Hepatic stellate cell (primary cell): Measurements from ENCODE around the gene KIF3B.
"Not testable (repeated sequence)": the region's sequence is repeated elsewhere in the genome, so short reads cannot be mapped to it uniquely, and the experiment has no call there.

ENCODE experiments used
- DNase-seq: peaks from one replicate; pipeline ENCODE4 v3.0.0; 2011; ENCODE audit warnings: low spot score

KIF3B gene

GRCh38 chr20:32296412-32296811 is 19.0 kb downstream of the KIF3B start:
- no peak for DNase-seq

GRCh38 chr20:32296819-32297420 is 19.5 kb downstream of the KIF3B start:
- no peak for DNase-seq

- DNase-seq, result no peak
These were observed 20.0 kb downstream of the KIF3B start for GRCh38 chr20:32297439-32297838.

GRCh38 chr20:32300647-32301046 is 23.2 kb downstream of the KIF3B start:
- DNase-seq, result no peak

DNA sequence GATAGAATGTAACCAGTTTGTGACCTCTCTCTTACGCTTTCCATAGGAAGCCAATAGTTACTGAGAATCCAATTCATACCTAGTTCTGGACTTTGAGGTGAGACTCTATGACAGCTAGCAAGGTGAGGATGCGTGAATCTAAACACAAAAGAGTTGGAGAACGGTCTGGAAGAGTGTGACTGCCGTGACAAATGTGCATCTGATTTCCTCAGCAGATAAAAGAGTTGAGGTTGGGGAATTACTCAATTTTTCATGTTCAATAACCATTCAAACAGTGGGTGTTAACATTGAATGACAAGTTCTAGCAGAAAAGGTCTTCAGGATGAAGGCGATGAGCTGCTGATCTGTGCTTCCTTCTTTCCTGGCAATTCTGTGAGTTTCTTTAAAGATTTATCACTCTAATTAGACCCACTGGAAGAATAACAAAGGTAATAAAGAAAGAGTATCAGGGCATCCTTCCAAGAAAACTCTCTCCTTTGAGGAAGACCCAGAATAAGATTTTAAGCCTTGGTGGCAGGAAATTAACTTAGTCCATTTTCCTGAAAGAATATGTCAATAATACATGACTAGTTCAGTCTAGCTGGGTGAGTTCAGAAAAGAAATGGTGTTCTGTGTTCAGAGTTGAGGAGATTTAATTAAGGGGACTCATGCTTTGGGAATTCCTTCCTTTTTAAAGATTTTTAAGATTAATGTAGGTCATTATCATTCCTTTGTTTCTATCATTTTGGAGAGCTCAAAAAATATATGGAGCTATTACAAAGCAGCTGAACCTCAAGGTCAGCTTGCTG is 24.5 kb downstream of the KIF3B start:
- no peak for DNase-seq

- no peak for DNase-seq
These were observed 25.0 kb downstream of the KIF3B start for GRCh38 chr20:32302507-32302872.

DNA sequence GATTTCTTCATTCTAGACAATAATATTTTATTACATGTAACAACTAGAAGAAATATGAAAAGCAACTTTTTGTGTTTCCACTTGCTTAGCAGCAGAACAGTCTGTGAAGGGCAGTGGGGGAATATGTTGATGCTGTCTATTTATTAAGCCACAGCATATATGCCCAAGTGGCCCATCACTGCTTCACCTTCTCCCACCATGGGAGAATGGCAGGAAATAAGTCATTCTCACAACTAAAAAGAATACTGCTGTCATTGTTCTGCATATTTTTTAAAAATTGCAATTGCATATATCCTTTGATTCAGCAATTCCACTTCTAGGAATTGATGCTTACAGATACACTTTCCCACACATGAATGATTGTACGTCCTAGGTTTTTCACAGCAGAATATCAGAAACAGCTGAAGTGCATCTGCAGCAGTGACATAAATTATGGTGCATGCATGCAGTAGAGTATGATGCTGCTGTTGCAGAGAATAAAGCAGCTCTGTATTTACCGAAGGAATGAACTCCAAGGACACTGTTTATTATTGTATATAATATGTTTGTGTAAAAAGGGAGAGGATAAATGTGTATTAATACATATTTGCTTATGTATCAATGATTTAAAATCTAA is 26.8 kb downstream of the KIF3B start:
- no peak for DNase-seq

DNA sequence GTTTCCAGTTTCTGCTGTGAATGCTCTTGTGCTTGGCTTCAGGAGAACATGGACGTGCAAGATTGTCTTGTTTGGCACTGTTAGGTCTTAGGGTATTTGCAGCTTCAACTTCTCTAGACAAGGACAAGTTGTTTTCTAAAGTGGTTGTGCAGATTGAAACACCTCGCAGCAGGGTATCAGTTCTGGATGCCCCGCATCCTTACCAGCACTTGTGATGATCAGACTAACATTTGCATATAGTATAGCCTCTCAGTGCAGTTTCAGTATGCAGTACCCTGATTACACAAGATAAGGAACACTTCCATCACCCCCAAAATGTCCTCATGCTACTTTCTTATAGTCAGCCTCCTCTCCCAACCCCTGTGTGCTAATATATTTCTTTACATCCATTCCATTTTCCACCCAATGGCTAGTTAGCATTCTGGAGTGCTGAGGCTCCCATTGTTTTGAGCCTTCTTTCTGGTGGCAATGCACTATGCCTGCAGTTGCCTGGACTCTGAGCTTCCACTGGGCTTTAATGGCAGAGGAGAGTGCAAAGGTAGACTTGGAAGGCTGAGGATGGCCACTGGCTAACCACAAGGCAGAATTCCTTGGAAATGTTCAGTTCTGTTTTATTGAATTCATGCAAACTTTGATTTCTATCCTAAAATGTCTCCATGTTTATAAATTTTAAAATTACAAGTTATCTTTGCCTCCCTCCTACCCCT is 35.4 kb downstream of the KIF3B start:
- DNase-seq, result no peak

- DNase-seq, result no peak
These were observed 37.3 kb downstream of the KIF3B start for GRCh38 chr20:32314768-32315167.

GRCh38 chr20:32315399-32315798 is 37.9 kb downstream of the KIF3B start:
- no peak for DNase-seq

DNA sequence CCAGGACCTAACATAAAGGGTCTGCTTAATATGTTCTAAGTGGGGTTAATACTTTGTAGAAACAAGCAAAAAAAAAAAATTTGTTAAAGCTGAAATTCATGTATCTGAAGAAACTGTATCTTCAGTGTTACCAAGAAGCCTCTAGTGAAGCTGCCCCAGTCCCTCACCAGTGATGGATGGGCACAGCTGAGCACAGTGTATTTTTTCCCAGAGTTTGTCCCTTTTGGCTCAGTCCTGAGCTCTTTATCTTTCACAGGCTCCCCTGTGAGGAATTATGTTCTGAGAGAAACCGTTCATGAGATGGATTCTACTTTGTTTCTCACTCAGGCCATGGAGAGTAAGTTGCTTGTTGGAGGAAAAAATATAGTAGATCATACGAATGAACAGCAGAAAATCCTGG is 38.4 kb downstream of the KIF3B start:
- no peak for DNase-seq

GRCh38 chr20:32316667-32317066 is 39.2 kb downstream of the KIF3B start:
- no peak for DNase-seq

- no peak for DNase-seq
These were observed 41.6 kb downstream of the KIF3B start for GRCh38 chr20:32319100-32319499.

DNA sequence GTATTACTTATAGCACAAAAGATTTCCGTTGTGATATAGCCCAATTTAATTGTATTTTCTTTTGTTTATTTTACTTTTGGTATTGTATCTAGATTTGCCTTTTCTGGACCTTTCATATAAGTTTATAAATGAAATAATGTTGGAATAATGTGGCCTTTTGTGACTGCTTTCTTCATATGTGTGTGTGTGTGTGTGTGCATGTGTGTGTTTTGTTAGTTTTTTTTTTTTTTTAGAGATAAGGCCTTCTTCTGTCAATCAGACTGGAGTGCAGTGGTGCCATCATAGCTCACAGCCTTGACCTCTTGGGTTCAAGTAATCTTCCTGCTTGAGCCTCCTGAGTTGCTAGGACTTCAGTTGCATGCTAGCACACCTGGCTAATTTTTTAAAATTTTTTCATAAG is 42.9 kb downstream of the KIF3B start:
- DNase-seq, result no peak

DNA sequence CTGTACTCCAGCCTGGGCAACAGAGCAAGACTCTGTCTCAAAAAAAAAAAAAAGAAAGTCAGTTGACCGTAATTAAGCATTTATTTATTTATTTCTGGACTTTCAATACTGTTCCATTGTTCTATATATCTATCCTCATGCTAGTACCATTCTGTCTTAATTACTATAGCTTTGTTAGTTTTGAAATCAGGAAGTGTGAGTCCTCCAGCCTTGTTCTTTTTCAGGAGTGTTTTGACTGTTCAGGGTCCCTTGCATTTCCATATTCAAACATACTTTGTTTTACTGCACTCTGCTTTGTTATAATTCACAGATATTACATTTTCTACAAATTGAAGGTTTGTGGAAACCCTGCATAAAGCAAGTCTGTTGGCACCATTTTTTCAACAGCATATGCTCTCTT is 43.9 kb downstream of the KIF3B start:
- DNase-seq, result no peak

DNA sequence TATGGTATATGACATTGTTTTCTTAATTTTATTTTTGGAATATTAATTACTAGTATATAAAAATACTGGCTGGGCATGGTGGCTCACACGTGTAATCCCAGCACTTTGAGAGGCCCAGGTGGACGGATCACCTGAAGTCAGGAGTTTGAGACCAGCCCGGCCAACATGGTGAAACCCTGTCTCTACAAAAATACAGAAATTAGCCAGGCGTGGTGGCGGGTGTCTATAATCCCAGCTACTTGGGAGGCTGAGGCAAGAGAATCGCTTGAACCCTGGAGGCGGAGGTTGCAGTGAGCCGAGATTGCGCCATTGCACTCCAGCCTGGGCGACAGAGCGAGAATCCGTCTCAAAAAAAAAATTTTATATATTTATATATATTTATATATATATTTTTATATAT is 44.8 kb downstream of the KIF3B start:
- DNase-seq, result not testable (repeated sequence)

- DNase-seq, result not testable (repeated sequence)
These were observed 46.3 kb downstream of the KIF3B start for GRCh38 chr20:32323761-32324160.

GRCh38 chr20:32325706-32326503 is 48.5 kb downstream of the KIF3B start:
- DNase-seq, result no peak

DNA sequence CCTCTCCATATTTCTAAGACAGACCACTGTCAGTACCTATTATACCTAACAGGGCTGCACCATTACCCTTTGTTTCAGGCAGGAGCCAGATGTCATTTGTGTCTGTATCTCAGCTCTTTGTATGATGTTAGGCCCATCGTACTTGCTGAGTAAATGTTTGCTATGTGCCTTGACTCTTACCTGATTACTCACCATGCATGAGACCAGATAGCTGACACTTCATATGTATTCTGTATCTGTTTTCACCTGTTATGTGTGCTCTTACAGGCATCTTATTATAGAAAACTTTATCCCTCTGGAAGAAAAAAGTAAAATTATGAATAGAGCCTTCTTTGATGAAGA is 49.0 kb downstream of the KIF3B start:
- no peak for DNase-seq

GRCh38 chr20:32327087-32327681 is 49.7 kb downstream of the KIF3B start:
- DNase-seq, result peak; percentile 46

DNA sequence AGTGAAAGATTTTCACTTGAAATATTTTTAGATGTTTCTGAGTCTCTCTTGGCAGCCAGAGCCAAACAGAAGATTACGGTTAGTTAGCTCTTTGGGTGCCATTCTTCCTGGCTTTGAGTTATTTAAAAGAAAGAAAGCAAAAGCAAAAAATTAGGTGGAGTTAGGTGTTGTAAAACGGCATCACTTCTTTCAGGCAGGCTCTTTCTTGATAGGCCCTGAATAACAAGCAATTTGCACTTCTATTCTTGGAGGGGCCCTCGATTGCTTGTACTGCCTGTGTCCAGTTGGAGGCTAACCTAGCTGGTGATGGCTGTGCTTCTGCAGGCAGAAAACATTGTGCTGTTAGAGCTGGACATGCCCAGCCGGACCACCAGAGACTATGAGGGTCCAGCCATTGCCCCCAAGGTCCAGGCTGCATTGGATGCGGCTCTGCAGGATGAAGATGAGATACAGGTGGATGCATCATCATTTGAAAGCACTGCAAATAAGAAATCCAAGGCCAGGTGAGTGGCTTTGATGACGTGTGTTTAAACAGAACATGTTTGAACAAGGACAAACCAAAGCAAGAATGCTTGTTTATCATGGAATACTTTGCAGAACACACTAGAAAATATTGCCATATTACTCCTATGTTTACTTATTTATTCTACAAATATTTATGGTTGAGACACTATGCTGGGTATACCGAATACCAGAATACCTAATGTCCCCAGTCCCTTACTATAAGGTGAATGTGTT is 52.5 kb downstream of the KIF3B start:
- DNase-seq, result no peak
